ELF-1 (cell line): ENCODE data around the gene NTM.
A peak's percentile ranks its signal among the peaks of the same experiment; 100 is the strongest.

Experiments used
- DNase-seq: peaks from one replicate; pipeline ENCODE4 v3.0.0-alpha.2; 2016; ENCODE audit warnings: low read depth, low spot score

NTM gene

DNA sequence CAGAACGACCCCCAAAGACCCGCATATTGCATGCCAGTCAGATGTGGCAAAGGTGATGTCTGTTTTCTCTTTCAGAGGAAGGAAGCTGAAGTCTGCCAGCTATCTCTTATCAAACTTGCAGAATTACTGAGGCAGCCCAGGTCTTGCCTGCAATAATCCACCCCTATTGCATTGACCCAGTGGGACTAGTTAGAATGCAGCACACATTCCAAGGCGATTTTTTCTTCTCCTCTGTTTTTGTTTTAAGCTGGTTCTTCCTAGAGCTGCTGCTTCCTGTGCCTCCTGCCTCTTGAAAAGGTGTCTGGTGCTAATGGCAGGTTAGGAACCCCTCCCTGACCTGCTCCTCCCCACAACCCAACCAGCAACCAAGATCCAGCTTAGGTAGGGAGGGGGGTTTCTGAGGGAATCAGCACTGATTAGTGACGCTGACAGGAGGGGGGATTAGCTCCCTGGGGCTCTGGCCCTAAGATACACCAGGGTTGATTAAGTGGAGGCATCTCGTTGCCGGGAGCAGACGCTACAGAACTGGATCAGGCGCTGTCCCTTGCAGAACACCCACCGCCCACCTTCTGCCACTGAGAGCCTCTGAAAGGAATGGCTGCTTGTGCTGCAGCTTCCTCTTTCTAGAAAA is 2.8 kb downstream of the NTM start:
- peak; percentile 85 for DNase-seq

DNA sequence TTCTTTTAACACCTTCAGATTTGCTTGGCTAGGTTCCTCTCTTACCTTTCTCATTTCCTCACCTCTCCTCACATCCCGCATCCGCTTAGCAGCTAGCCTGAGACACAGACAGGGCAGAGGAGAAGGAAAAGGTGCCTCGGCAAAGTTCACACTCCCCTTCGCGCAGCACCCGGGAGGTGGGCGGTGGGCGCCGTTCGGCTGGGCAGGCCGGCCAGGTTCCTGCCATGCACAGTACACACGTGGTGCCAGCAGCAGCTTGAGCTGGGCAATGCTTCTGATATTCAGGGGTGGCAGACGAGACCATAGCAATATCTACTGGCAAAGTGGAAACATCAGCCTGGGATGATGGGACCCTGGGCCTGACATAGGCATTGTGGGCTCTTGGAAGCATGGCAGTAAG is 3.3 kb downstream of the NTM start:
- no peak for DNase-seq

DNA sequence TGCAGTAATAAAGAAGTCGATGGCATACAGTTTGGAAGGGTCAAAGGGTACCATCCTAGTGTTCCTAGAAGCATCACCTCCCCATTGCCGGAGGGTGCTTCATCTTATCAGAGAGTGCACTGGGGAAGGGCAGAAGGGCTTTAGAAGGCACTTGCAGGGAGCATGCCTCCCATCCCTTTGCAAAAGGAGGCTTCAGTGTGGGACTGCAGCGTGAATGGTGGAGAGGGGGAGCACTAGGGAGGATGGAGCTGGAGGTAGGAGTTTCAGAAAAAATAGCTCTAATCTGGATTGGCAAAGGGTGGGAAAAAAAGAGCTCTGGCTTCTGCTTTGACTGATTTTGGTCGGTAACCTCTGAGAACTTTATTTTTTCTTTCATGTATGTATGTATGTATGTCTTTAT is 5.0 kb downstream of the NTM start:
- no peak for DNase-seq

DNA sequence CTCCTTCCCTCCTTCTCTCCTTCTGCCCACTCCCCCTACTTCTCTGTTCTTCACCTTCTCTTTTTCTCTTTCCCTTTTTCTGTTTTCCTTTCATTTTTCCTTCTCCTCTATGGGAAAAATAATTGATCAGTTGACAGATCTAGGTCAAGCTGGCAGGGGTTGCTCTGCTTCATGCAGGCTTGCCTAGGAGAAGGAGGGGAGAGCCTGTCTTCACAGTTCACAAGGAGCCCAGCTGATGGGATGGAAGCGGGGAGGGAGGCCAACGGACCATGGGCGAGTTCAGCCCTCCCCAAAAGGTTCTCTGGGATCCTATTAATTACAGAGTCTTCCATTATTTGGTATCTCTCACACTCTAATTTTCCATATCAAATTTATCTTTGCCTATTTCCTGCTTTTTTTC is 5.5 kb downstream of the NTM start:
- DNase-seq: no peak

DNA sequence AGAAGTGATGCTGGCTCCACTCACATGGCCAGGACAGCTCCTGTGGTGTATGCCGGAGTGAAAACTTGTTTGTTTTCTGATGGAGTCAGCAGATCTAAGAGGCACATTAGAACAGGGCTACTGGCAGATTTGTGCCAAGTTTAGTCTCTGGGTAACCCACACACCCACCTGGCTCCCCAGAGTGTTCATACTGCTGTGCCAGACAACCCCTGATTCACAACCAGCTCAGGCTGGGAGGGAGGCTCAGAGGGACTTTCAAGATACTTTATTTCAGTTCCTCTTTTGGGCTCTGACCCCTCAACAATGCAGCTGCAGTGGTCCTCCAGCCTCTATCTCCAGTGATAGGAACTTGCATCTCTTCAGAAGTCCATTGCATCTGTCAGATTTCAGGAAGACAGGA is 8.5 kb downstream of the NTM start:
- no peak for DNase-seq

DNA sequence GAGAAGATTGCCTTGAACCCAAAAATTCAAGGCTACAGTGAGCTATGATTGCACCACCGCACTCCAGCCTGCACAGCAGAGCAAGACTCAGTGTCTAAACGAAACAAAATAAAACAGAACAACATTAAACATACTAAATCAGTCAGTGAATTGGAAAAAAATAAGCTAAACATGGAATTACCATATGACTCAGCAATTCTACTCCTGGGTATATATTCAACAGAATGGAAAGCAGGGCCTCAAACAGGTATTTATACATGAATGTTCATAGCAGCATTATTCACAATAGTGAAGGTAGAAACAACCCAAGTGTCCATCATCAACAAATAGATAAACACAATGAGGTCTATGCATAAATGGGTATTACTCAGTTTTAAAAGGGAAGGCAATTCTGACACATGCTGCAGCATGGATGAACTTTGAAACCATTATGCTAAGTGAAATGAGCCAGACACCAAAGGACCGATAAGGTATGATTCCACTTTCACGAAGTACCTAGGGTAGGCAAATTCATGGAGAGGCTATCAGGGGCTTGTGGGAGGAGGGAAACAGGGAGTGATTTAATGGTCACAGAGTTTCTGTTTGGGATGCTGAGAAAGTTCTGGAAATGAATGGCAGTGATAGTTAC is 15.5 kb downstream of the NTM start:
- no peak for DNase-seq

DNA sequence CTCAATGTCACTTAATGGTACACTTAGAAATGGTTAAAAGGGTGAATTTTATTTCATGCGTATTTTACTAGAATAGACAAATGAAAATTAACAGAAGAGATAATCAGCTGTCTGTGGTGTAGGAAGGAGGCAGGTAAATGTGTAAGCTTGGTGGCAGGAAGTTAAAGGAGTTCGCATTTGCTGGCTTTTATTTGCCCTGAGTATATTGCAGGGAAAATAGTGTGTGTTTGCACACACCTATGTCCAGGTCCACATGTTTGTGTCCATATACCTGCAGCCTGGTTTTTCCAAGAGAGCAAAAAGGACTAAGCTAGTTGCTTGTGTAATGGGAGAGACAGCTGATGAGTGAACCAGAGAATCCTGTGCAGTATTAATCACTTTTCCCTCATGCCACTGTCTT is 16.0 kb downstream of the NTM start:
- DNase-seq: no peak

DNA sequence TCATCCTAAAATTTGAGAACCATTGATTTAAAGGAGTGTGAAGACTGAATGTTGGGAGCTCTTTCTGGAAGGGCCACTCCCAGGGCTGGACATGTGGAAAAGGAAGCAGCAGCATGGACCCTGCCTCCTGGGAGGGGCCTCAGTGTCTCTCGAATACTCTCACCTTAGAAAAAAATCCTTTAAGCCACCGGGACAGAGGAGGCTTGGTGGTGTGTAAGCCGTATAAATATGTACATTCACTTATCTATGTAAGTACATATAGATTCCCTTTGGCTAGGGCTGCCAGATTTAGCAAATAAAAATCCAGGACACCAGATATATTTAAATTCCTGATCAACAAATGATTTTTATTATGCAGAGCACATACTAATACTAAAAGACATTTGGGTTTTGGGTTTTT is 17.6 kb downstream of the NTM start:
- DNase-seq: no peak

DNA sequence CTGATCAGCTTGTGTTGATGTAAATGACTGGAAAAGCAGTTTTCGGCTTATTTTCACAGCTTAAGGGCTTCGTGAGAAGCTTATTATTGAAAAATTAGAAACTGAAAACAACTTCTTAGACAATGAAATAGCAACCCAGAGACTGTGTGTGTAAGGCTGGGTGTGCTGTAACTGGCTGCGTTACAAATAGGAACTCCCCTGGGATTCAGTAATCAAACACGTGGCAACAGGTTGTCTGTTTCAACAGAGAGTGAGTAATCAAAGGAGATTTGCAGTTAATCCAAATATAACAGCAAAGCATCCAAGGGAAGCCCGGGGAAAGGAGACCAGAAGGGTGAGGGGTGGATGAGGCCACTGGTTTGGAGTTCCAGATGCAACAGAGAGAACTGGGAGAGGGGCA is 19.2 kb downstream of the NTM start:
- DNase-seq: no peak

DNA sequence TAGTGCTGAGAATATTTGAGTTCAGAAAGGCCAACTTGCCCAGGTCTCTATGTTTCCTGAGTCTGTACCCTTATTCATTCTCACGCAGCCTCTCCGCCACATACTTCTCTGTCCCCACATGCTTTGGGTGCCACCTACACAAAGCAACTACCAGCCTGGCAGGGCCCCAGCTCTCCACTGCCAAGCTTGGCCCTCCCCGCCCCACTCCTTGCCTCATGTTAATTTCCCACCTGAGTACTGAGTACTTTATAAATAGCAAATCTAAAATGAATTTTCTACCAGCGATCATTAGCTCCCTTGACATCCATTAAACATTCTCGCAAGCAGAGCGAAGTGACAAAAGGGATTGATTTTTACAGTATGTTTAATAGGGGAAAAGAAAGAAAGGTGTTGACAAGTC is 20.8 kb downstream of the NTM start:
- DNase-seq: no peak

DNA sequence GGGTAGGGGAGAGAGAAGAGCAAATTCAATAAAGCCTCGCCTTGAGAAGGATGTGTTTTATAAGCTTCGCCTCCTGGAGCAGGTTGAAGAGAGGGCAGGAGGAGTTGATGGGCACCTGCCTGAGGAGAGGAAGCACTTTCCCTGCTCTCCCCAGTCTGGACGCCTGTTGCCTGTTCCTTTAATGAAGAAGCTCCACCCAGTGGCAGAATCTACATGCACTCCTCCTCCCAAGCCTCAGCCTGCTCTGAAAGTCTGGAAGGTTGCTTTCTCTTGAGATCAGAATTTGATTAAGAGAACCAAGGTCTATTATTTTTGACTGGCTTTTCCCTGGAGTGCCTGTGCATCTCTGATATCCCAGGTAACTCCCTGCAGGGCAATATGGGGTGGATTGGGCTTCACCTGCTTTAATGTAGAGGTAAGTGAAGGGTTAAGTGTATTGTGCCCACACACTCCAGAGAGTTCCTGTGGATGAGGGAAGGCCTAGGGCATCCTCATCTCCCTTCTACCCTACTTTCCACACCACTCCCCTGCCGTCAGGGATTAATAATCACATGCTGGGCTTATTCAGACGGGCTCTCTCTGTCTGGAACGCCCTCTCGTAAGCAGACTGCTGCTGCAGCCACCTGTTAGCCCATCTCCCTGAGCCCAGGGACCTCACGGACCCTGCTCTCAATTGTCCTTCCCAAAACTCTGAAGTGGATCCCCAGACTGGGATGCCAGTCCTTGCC is 22.3 kb downstream of the NTM start:
- DNase-seq: peak; percentile 69

DNA sequence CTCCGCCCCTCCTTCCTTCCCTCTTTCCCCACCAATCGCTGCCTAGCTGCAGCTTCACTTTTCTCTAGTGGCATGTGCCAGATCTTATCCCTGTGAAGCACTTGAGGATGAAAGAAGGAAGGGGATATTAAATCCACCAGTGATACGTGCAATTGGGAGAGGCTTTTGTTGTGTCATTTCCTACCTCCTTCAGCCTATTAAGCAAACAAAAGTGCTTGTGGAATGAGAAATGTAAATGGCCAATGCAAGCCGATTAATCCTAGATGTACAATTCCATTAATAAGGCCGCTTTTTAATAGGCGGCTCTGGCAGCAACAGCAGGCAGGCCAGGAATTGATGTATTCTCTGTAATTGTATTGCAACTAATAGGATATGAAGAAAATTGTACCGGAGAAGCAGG is 23.3 kb downstream of the NTM start:
- no peak for DNase-seq

DNA sequence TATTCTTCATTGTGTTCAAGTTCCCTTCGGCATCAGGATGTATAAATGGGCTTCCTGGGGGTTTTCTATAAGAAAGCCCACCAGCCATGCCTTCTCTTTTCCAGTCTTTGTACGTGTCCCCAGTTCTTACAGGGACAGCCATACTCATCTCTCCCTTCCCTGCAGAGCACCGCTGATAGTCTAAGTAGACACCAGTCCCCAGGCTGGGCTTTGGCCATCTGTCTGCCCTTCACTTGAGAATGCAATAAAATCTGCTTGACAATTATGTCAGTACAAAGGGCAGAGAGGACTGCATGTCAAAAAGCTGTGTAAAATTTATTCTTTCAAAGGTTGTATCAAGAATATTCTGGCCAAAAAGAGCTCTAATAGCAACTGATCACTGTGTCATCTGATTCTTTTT is 27.3 kb downstream of the NTM start:
- no peak for DNase-seq

DNA sequence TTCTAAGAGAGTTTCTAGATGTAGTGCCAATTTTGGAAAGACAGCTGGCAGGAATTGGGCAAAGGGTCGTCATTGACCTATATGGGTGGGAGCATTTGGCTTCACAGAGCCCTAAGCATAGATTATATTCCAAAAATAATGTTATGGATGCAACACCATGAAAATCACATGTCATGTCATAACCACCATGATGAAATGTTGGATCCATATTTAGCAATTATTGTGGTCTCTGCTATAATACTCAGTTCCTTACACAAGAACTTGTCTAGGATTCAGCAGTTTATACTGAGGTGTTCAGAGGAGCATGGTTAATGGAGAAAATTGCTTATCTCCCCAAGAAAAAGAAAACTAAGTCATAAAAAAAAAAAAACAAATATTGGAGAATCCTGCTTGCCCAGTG is 31.6 kb downstream of the NTM start:
- DNase-seq: no peak

DNA sequence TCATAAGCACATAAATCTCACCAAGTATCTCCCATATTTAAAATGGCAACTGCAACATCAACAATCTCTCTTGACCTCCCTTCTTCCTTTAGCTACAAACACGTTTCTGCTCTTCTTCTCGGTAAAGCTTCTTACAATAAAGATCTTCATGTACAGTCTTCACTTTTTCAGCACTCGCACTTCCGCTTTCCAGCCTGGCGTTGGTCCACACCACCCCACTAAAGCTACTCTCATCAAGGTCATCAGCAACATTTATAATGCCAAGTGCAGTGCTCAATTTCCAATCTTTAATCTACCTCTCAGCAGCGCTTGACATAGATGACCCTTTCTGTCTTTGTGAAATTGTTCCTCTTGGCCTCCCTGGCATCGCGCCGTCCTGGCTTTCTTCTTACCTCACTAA is 33.6 kb downstream of the NTM start:
- DNase-seq: no peak

DNA sequence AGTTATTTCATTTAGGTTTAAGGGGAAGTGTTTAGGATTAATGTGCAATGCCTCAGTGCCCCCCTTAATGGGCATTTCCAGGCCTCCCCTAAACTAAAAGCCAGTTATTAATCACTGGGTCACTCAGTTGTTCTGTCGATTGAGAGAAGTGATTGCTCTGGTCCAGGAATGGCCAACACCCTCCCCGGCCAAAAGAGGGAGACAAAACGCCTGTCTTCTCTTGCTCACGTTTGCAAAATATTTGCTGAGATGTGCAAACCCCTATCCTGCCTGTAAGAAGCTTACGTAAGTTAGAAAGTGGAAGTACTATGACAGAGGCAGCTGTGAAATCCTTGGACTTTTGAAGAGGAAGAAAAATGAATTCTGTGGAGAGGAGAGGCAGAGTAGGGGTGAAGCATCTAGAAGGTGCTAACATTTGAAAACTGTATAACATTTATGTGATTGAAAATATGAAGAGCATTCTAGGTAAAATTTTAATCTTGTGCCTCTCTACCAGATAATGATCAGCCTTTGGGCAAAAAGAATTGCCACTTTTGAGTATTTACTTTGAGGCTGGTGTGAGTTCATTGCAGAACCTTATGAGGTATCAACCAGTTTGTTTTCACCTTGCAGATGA is 37.7 kb downstream of the NTM start:
- peak; percentile 72 for DNase-seq

DNA sequence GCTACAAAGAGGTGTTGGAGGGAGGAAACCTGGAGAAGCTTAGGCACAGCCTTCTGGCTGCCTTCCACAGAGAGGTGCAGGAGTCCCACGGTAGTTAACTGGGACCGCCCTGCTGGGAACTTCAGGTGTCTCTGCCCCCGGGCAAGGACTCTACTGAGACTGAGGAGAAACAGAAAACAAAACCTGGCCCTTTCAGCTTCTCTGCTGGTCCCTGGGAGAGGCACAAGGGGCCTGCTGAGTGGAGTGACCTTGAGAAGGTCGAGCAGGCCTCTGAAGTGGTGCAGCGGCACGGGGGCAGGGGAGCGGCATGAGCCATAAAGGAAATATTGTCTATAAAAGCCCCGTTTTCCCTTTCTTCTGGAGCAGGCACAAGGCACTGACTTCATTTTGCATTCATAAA is 38.9 kb downstream of the NTM start:
- DNase-seq: peak; percentile 79

DNA sequence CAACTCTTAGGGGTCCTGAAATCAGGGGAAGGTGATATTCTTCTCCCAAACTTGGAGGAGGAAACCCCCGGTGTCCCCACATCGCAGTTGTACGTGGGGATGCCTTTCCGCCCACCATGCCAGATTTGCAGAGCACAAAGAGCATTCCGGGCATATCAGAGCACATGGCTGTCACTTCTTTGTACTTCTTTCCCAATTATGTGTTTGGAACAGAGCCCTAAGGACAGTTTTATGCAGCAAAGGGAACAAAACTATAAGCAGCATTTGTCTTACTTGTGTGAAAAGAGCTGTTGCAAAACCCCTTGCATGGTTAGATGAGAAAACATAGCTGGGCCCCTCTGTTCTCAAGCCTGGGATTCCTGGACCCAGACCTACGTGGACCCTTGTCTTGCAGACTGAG is 41.2 kb downstream of the NTM start:
- DNase-seq: no peak

DNA sequence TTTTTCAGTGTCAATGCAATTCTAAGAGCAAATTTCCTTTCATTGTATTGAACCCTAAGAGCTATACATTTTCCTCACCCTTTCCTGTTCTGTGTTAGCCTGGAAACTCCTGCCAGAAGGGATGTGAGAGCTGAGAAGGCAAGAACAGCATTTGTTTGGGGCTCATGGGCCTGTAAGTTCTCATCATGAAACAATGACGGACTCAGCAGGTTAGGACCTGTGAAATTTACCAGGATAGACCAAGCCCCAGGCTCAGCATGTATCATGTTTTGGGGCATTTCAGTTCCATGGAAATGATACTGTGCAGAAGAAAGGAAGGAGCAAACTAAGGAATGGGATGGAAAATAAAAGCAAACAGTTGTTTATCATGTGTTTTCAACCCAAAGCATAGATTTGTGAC is 41.6 kb downstream of the NTM start:
- no peak for DNase-seq

DNA sequence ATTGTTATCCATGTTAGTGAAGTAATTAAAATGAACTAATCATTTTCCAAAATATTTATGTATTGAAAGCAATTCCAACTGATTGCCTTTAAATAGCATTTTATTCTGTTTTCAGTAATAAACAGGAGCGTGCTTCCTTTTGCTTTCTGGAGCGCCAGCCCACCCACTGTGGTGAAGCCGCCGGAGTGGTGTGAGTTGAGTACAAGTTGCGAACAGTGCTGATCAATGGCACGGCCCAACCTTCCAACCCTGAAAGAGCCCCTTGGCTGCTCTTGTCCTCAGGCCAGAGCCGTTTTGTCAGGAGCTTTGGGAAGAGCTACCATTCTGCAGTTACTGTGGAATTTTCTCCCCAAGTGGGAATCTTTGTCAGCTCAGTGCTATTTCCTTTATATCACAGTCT is 42.8 kb downstream of the NTM start:
- DNase-seq: no peak

DNA sequence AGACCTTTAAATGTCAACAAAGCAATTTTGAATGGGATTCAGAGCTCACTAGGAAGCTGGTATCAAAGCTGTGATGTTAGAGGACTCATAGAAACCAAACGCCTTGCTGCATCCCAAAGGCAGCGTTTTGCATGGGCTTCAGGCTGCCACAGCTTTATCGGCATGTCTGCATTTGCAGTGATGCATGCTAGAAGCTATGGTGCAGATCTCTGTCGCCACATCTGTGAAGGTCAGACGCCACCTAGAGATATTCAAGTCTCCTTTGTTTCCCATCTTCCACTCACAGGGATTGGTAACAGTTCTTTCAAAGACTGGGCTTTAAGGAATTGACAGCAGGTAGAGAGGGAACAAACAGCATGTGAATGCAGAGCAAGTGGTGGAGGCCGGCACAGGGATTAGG is 47.8 kb downstream of the NTM start:
- no peak for DNase-seq

DNA sequence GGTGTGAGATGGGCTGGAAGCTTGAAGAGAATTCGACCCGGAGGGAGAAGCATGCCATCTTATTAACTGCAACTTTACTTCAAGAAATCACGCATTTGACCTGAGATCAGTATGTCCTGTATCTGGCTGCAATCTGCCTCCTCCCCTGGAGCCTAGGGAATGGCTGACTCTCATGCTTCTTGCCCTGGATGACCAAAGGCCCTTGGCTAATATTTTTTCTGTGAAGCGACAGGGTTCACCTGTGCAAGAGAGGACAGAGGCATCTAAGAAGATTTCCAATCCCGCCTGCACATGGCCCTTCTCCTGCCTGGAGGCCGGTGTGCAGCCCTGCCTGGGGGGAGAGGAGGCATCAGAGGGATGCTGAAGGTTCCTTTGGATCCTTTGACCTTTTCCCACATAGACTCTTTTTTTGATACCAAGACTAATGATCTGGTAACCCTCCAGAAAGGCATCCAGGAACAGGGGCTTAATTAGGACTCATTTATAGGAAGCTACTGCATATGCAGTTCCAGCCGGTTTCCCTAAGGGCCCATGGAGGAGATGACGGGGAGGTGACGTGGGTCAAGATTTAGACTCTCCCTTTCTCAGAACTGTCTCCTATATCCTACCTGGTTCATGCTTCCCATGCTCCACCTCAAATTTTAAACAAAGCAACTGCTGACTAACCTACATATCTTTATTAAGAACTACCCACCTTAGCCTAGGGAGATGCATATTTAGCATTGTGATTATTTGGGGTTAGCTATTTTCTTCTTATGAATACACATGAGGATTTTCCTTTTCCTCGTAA is 50.8 kb downstream of the NTM start:
- DNase-seq: no peak
